DMS153 treated with DMSO at 0.1 percent for 48 hours (cell line): ENCODE data around the gene CDH13.

Source experiments
- DNase-seq: peaks from one replicate; lab custom pipeline; 2025; ENCODE audit not compliant: unreplicated experiment; lab: John Stamatoyannopoulos, UW

The CDH13 gene

GRCh38 chr16:82626791-82627261 lies at the start of gene CDH13:
Gene CDH13, plus strand, starts transcription at chr16:82626969.
- DNase-seq = no peak

- peak; percentile 79 for DNase-seq
Measured at GRCh38 chr16:82580298-82580890, 46.4 kb upstream of the CDH13 start.

- DNase-seq = no peak
Measured at GRCh38 chr16:82582975-82583374, 43.8 kb upstream of the CDH13 start.

- DNase-seq = no peak
Measured at GRCh38 chr16:82583422-82583821, 43.3 kb upstream of the CDH13 start.

- DNase-seq = no peak
Measured at GRCh38 chr16:82584553-82585152, 42.1 kb upstream of the CDH13 start.

GRCh38 chr16:82585675-82586074 lies 41.1 kb upstream of the CDH13 start:
- no peak for DNase-seq

- no peak for DNase-seq
Measured at GRCh38 chr16:82586130-82586529, 40.6 kb upstream of the CDH13 start.

- DNase-seq = no peak
Measured at GRCh38 chr16:82587289-82587688, 39.5 kb upstream of the CDH13 start.

- no peak for DNase-seq
Measured at GRCh38 chr16:82589407-82589806, 37.4 kb upstream of the CDH13 start.

GRCh38 chr16:82594114-82594513 lies 32.7 kb upstream of the CDH13 start:
- DNase-seq = no peak

GRCh38 chr16:82598771-82599170 lies 28.0 kb upstream of the CDH13 start:
- DNase-seq = no peak

- DNase-seq = no peak
Measured at GRCh38 chr16:82601989-82602640, 24.7 kb upstream of the CDH13 start.

- peak; percentile 17 for DNase-seq
Measured at GRCh38 chr16:82603784-82604411, 22.9 kb upstream of the CDH13 start.

- no peak for DNase-seq
Measured at GRCh38 chr16:82605076-82605475, 21.7 kb upstream of the CDH13 start.

GRCh38 chr16:82605863-82606620 lies 20.7 kb upstream of the CDH13 start:
- DNase-seq = no peak

- no peak for DNase-seq
Measured at GRCh38 chr16:82609140-82609539, 17.6 kb upstream of the CDH13 start.

- no peak for DNase-seq
Measured at GRCh38 chr16:82612263-82612662, 14.5 kb upstream of the CDH13 start.

GRCh38 chr16:82616356-82616755 lies 10.4 kb upstream of the CDH13 start:
- DNase-seq = no peak

- DNase-seq = no peak
Measured at GRCh38 chr16:82621781-82622180, 5.0 kb upstream of the CDH13 start.

- no peak for DNase-seq
Measured at GRCh38 chr16:82623241-82623640, 3.5 kb upstream of the CDH13 start.
